Thyroid gland (tissue), 4 donors: ENCODE measurements around the gene CANT1. TPM values are rescaled to one million over a fixed set of nuclear protein-coding genes. Genes with fewer than 3 reads are reported as not detected.
"Not testable (repeated sequence)": the region's sequence is repeated elsewhere in the genome, so short reads cannot be mapped to it uniquely, and the experiment has no call there.

Experiments used
- DNase-seq, 2 donors: peaks; one replicate each; pipeline ENCODE4 v3.0.0-alpha.2; 2019
- H3K27ac ChIP-seq, 3 donors: fragments of 200-600 bp; sonication (generic); 1 replicate in 2 of 3; 2 replicates in 1 of 3; pipeline ENCODE4 v1.5.1; 2016 to 2019; ENCODE audit warnings: mild to moderate bottlenecking in 1 of 3, moderate library complexity in 1 of 3
- H3K27me3 ChIP-seq: fragments of 200-600 bp; sonication (generic); one replicate; pipeline ENCODE4 v1.5.1; 2019
- H3K36me3 ChIP-seq, 2 donors: fragments of 200-600 bp; sonication (generic); one replicate each; pipeline ENCODE4 v1.5.1; 2016 to 2019
- H3K4me1 ChIP-seq, 2 donors: fragments of 200-600 bp; sonication (generic); one replicate each; pipeline ENCODE4 v1.5.1; 2017 to 2019
- H3K4me3 ChIP-seq, 3 donors: fragments of 200-600 bp; sonication (generic); replicated peaks in 1 of 3; 1 replicate in 2 of 3; 2 replicates in 1 of 3; pipeline ENCODE4 v1.5.1; 2016; ENCODE audit warnings: mild to moderate bottlenecking in 1 of 3
- H3K9me3 ChIP-seq: fragments of 200-600 bp; sonication (generic); one replicate; pipeline ENCODE4 v1.5.1; 2017
- POLR2A ChIP-seq, 2 donors: fragments of 450-650 bp; IDR thresholded peaks; one replicate each; pipeline ENCODE4 v1.6.1; 2017; ENCODE audit warnings: antibody characterized with exemption in 2 of 2, mild to moderate bottlenecking in 2 of 2, moderate library complexity in 1 of 2
- WGBS, 2 donors: methylation state at CpG; one replicate each; pipeline ENCODE4 v1.1.5; 2017; 5-methylcytosine and 5-hydroxymethylcytosine counted together
- intact Hi-C: fragments of 100-400 bp; cut with DNase I; formaldehyde crosslinking; loops from one replicate; pipeline ENCODE4 v1.15.1; 2023
- total RNA-seq, 4 donors: library from RNA; depleted of rRNA; stranded (reverse); fragments of >200 nt; gene quantifications; one replicate each; pipeline ENCODE4 v1.2.3, GENCODE V29; 2016
- TF ChIP-seq, protein P1 (sequence below), 6 experiments: fragments of 200-600 bp in 3 of 6; fragments of 450-650 bp in 3 of 6; sonication (generic) in 3 of 6; IDR thresholded peaks; one replicate each; pipeline ENCODE4 v1.5.1; 2016 to 2019; ENCODE audit warnings: antibody characterized with exemption in 6 of 6, mild to moderate bottlenecking in 2 of 6, inconsistent platforms in 1 of 6, moderate library complexity in 1 of 6

The CANT1 gene
- total RNA-seq, 4 donors from 2014 or later = 21.2 to 37.1 (median 27.3) TPM

DNA sequence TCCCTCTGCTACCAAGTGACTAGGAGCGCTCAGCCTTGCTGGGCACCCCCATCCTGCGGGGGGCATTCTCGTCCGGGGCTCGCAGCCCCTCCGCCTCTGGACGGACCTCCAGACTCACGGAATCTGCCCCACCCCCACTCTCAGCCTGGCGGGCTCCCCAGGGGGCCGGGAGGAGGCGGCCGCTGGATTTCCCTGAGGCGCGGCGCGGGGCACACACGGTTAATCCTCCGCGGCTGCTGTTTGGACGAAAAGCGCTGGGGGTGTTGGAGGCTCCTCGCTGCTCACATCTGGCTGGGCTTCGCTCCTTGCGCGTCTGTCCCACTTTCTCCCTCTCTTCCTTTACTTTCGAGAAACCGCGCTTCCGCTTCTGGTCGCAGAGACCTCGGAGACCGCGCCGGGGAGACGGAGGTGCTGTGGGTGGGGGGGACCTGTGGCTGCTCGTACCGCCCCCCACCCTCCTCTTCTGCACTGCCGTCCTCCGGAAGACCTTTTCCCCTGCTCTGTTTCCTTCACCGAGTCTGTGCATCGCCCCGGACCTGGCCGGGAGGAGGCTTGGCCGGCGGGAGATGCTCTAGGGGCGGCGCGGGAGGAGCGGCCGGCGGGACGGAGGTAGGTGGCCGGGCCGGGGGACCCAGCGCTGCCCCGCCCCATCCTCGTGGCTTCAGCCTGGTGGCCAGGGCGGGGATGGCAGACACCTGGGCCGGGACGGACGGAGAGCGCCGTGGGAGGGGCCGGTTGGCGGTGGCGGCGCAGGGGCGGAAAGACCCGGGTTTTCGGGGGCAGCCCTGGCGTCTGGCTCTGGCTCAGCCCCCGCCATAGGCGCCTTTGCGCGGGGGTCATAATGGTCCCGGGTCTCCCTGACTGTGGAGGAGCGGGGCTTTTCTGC lies 14.6 kb upstream of the CANT1 start, which contains the start of gene C1QTNF1:
C1QTNF1 (plus strand) TSS at position 284 of the 886 bp plus-strand sequence. CDS start 19,800 bp downstream, outside the sequence.
- TF ChIP-seq, protein P1, sequence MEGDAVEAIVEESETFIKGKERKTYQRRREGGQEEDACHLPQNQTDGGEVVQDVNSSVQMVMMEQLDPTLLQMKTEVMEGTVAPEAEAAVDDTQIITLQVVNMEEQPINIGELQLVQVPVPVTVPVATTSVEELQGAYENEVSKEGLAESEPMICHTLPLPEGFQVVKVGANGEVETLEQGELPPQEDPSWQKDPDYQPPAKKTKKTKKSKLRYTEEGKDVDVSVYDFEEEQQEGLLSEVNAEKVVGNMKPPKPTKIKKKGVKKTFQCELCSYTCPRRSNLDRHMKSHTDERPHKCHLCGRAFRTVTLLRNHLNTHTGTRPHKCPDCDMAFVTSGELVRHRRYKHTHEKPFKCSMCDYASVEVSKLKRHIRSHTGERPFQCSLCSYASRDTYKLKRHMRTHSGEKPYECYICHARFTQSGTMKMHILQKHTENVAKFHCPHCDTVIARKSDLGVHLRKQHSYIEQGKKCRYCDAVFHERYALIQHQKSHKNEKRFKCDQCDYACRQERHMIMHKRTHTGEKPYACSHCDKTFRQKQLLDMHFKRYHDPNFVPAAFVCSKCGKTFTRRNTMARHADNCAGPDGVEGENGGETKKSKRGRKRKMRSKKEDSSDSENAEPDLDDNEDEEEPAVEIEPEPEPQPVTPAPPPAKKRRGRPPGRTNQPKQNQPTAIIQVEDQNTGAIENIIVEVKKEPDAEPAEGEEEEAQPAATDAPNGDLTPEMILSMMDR (IDR thresholded peaks at IDR 0.05) = peak in 4 of 6 experiments; percentile 9 to 52 (median 36)
- TF ChIP-seq POLR2A (IDR thresholded peaks at IDR 0.05) = no peak
- WGBS, 2 donors = 2 to 7% methylated on average over 20 to 25 of the region's 77 CpGs
- Histone ChIP-seq H3K27me3 (no peaks in the 10 kb centered on the region), H3K27ac (peak within 1 kb of the TSS; percentile 67 to 83 (median 82)), H3K4me1 (peaks cover 13 to 83% of the 10 kb centered on the region in 2 donors), H3K4me3 (peak within 1 kb of the TSS in 2 of 3 donors; percentile 17 to 63), H3K9me3 (no peaks in the 10 kb centered on the region), H3K36me3 (no peaks in the 10 kb centered on the region)
- intact Hi-C loops = no loop called here
- peak in 1 of 2 donors; percentile 22 for DNase-seq

DNA sequence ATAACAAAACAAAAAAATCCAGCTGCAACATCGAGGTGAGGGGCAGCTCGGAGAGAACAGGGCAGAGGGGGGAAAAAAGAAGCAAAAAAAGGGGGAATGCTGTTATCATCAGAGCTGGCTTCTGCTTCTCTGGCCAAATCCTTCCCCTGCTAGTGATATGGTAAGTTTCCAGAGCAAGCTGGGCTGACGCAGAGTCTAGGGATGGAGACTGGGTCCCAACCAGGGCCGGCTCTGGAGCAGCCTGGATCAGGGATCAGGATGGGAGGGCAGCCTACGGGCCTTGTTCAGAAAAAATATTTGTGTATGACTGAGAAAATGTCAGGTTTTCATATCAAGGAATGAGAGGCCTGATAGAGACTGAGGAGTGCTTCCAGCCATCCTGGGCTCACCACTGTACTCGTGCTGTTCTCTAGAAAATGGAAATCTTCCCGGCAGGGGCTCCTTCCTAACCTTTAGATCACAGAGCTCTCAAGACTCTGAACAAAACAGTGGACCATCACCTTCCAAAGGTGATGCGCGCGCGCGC lies 13.7 kb upstream of the CANT1 start:
- intact Hi-C loops = no loop called here
- no peaks in the 10 kb centered on the region for H3K36me3 ChIP-seq
- H3K9me3 ChIP-seq = no peaks in the 10 kb centered on the region
- WGBS, 2 donors = 77 to 78% methylated on average over 12 of the region's 12 CpGs
- TF ChIP-seq POLR2A (IDR thresholded peaks at IDR 0.05) = no peak
- TF ChIP-seq, protein P1 (IDR thresholded peaks at IDR 0.05) = no peak
- peaks cover 13 to 82% of the 10 kb centered on the region in 2 donors for H3K4me1 ChIP-seq
- H3K27ac ChIP-seq = peak overlapping the region; percentile 67 to 83 (median 82)
- no peaks in the 10 kb centered on the region for H3K27me3 ChIP-seq
- DNase-seq = no peak
- H3K4me3 ChIP-seq = peak overlapping the region in 1 of 3 donors; percentile 63

DNA sequence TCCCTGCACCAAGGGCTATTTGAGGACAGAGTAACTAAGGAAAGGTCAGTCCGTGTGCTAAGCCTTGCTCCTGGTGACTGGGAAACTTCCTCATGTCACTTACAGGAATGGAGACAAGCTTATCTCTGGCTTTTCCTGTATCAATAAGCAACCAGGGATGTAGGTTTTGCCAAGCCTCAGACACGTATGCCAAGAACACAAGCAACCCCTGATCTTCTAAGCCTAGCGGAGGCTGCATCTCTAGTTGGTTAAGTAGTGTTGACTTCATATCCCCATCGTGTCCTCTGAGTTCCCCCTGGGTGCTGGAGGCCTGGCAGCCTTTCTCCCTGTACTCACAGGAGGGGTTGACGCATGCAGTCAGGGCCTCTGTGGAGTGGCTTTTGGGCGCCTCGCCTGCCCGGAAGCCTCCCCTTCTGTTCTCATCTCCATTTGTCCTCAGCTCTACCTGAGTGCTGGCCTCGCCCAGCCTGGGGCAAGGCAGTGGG lies 13.0 kb upstream of the CANT1 start:
- H3K27me3 ChIP-seq = no peaks in the 10 kb centered on the region
- DNase-seq = peak in 1 of 2 donors; percentile 72
- no peak overlapping the region for H3K4me3 ChIP-seq
- peaks cover 9 to 75% of the 10 kb centered on the region in 2 donors for H3K4me1 ChIP-seq
- TF ChIP-seq, protein P1 (IDR thresholded peaks at IDR 0.05) = no peak
- TF ChIP-seq POLR2A (IDR thresholded peaks at IDR 0.05) = peak in 1 of 2 donors; percentile 6
- H3K27ac ChIP-seq = peak overlapping the region in 2 of 3 donors; percentile 82 to 83
- WGBS, 2 donors = 45 to 77% methylated on average over 9 of the region's 9 CpGs
- no peaks in the 10 kb centered on the region for H3K9me3 ChIP-seq
- intact Hi-C loops = no loop called here
- H3K36me3 ChIP-seq = no peaks in the 10 kb centered on the region

DNA sequence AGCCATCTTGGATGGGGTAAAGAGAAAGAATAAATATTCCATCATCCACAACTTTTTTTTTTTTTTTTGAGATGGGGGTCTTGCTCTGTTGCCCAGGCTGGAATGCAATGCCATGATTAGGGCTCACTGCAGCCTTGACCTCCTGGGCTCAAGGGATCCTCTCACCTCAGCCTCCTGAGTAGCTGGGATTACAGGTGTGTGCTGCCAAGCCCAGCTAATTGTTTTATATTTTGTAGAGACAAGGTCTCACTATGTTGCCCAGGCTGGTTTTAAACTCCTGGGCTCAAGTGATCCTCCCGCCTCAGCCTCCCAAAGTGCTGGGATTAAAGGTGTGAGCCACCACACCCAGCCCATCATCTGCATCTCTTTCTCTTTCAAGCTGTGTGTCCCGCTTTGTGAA lies 12.4 kb upstream of the CANT1 start:
- H3K27ac ChIP-seq = peak overlapping the region; percentile 6 to 82 (median 56)
- WGBS, 2 donors = 89 to 100% methylated on average over 2 of the region's 2 CpGs
- H3K4me3 ChIP-seq, H3K27me3 ChIP-seq, intact Hi-C loops, H3K36me3 ChIP-seq, DNase-seq, H3K9me3 ChIP-seq: not testable (repeated sequence)
- H3K4me1 ChIP-seq = peaks cover 6 to 69% of the 10 kb centered on the region in 2 donors

DNA sequence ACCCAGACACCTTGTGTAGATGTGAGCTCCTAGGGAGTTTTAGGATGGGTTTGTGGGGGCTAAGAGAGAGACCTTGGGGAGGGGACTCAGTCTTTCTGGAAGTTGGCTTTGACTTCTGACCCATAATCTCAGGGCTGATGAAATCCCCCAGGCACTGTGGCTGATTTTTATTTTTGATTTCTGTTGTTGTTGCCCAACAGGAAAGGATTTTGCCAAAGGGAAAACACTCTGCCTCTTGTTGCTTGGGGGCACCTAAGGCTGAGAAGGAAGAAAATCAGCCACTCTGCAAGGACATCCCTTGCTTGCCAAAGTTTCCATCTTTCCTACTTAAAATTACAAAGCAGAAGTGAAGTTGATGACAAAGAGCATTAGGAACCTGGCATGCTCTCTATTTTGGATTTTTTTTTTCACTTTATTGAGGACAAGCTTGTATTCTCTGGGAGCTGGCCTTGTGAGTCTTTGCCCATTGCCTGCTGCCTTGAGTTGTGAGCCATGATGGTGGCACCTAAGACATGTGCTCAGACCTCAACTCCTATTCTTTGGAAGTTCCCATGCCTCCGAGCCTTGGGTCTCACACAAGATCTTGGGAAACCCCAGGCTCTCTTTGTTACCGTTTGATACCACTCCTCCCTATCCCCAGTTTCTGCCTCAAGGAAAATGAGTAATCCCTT lies 11.2 kb upstream of the CANT1 start:
- Histone ChIP-seq H3K9me3 (no peaks in the 10 kb centered on the region), H3K27me3 (no peaks in the 10 kb centered on the region), H3K4me3 (no peak overlapping the region), H3K4me1 (peaks cover 6 to 57% of the 10 kb centered on the region in 2 donors), H3K36me3 (no peaks in the 10 kb centered on the region), H3K27ac (peak overlapping the region; percentile 1 to 82 (median 56))
- DNase-seq = no peak
- WGBS, 2 donors = 70 to 78% methylated on average over 2 of the region's 2 CpGs
- intact Hi-C loops = no loop called here
- no peak for TF ChIP-seq POLR2A (IDR thresholded peaks at IDR 0.05)
- TF ChIP-seq, protein P1 (IDR thresholded peaks at IDR 0.05) = no peak
